H9 (cell line): ENCODE measurements around the gene ZC3H7B. TPM values are rescaled to one million over a fixed set of nuclear protein-coding genes. Genes with fewer than 3 reads are reported as not detected.
A peak's percentile ranks its signal among the peaks of the same experiment; 100 is the strongest.

Experiments used
- DNase-seq: peaks from one replicate; pipeline ENCODE4 v3.0.0-alpha.2; 2017
- H2AFZ ChIP-seq: one replicate; pipeline ENCODE4 v1.6.1; 2013; ENCODE audit warnings: mild to moderate bottlenecking, low read length, control low read depth, moderate library complexity
- H2AK5ac ChIP-seq: 2 replicates; pipeline ENCODE4 v1.6.1; 2013; ENCODE audit warnings: low read length, control low read depth, mixed read lengths; ENCODE audit not compliant: insufficient read length
- H2BK120ac ChIP-seq: one replicate; pipeline ENCODE4 v1.6.1; 2013; ENCODE audit warnings: low read depth, mild to moderate bottlenecking, low read length, control low read depth, inconsistent platforms; ENCODE audit not compliant: poor library complexity, severe bottlenecking
- H2BK12ac ChIP-seq: 2 replicates; pipeline ENCODE4 v1.6.1; 2013; ENCODE audit warnings: low read length, control low read depth, mixed read lengths, low read depth; ENCODE audit not compliant: insufficient read length
- H2BK15ac ChIP-seq: 2 replicates; pipeline ENCODE4 v1.6.1; 2013; ENCODE audit warnings: low read depth, low read length, control low read depth
- H2BK20ac ChIP-seq: one replicate; pipeline ENCODE4 v1.6.1; 2013; ENCODE audit warnings: low read depth, mild to moderate bottlenecking, low read length, control low read depth, inconsistent platforms; ENCODE audit not compliant: poor library complexity, severe bottlenecking
- H2BK5ac ChIP-seq: 2 replicates; pipeline ENCODE4 v1.6.1; 2013; ENCODE audit warnings: low read length, control low read depth, mixed read lengths; ENCODE audit not compliant: insufficient read length
- H3K14ac ChIP-seq: 2 replicates; pipeline ENCODE4 v1.6.1; 2013; ENCODE audit warnings: low read length, control low read depth; ENCODE audit not compliant: insufficient read depth
- H3K18ac ChIP-seq: 2 replicates; pipeline ENCODE4 v1.6.1; 2013; ENCODE audit warnings: low read depth, mild to moderate bottlenecking, mixed read lengths, low read length, control low read depth; ENCODE audit not compliant: insufficient read length
- H3K23ac ChIP-seq: 2 replicates; pipeline ENCODE4 v1.6.1; 2013; ENCODE audit warnings: low read length, control low read depth, mixed read lengths, low read depth; ENCODE audit not compliant: insufficient read length
- H3K23me2 ChIP-seq: 2 replicates; pipeline ENCODE4 v1.6.1; 2013; ENCODE audit warnings: low read depth, mild to moderate bottlenecking, mixed read lengths, low read length, control low read depth; ENCODE audit not compliant: insufficient read length, poor library complexity, severe bottlenecking
- H3K27ac ChIP-seq: 2 replicates; pipeline ENCODE4 v1.5.1; 2013; ENCODE audit warnings: low read length, control low read depth, mixed read lengths, low read depth; ENCODE audit not compliant: insufficient read length
- H3K27me3 ChIP-seq: 2 replicates; pipeline ENCODE4 v1.6.1; 2013; ENCODE audit warnings: low read length, control low read depth, inconsistent platforms; ENCODE audit not compliant: insufficient read depth
- H3K4ac ChIP-seq: 2 replicates; pipeline ENCODE4 v1.6.1; 2013; ENCODE audit warnings: low read depth, mild to moderate bottlenecking, control low read depth, inconsistent platforms, low read length, moderate library complexity
- H3K4me1 ChIP-seq: 2 replicates; pipeline ENCODE4 v1.6.1; 2013; ENCODE audit warnings: low read length, control low read depth, inconsistent platforms; ENCODE audit not compliant: insufficient read depth
- H3K4me2 ChIP-seq: 2 replicates; pipeline ENCODE4 v1.6.1; 2013; ENCODE audit warnings: low read length, control low read depth, mixed read lengths; ENCODE audit not compliant: insufficient read length, insufficient read depth
- H3K56ac ChIP-seq: 2 replicates; pipeline ENCODE4 v1.6.1; 2013; ENCODE audit warnings: low read depth, mild to moderate bottlenecking, mixed read lengths, low read length, control low read depth; ENCODE audit not compliant: insufficient read length
- H3K79me1 ChIP-seq: 2 replicates; pipeline ENCODE4 v1.6.1; 2013; ENCODE audit warnings: low read depth, mild to moderate bottlenecking, moderate library complexity, low read length, control low read depth, inconsistent platforms; ENCODE audit not compliant: insufficient read depth, poor library complexity, severe bottlenecking
- H3K79me2 ChIP-seq: 2 replicates; pipeline ENCODE4 v1.6.1; 2013; ENCODE audit warnings: low read length, control low read depth, inconsistent platforms; ENCODE audit not compliant: insufficient read depth
- H3K9ac ChIP-seq: 2 replicates; pipeline ENCODE4 v1.6.1; 2013; ENCODE audit warnings: low read length, control low read depth, mixed read lengths; ENCODE audit not compliant: insufficient read length; ENCODE audit errors: extremely low read depth
- H3K9me3 ChIP-seq: one replicate; pipeline ENCODE4 v1.6.1; 2013; ENCODE audit warnings: low read depth, low read length, inconsistent platforms; ENCODE audit not compliant: control insufficient read depth
- H3T11ph ChIP-seq: one replicate; pipeline ENCODE4 v1.6.1; 2013; ENCODE audit warnings: mild to moderate bottlenecking, low read length, control low read depth, inconsistent platforms
- H4K20me1 ChIP-seq: one replicate; pipeline ENCODE4 v1.6.1; 2013; ENCODE audit not compliant: control insufficient read depth, insufficient read length, insufficient read depth
- H4K5ac ChIP-seq: 2 replicates; pipeline ENCODE4 v1.6.1; 2013; ENCODE audit warnings: low read depth, mild to moderate bottlenecking, mixed read lengths, low read length, control low read depth; ENCODE audit not compliant: insufficient read length
- H4K8ac ChIP-seq: replicated peaks from 2 replicates; pipeline ENCODE4 v1.6.1; 2013; ENCODE audit warnings: low read length, control low read depth, mixed read lengths, low read depth; ENCODE audit not compliant: insufficient read length
- H4K91ac ChIP-seq: 2 replicates; pipeline ENCODE4 v1.6.1; 2013; ENCODE audit warnings: low read depth, mild to moderate bottlenecking, moderate library complexity, mixed read lengths, low read length, control low read depth; ENCODE audit not compliant: insufficient read length
- H3K27ac Mint-ChIP-seq, 3 experiments: 2 replicates in 2 of 3; 3 replicates in 1 of 3; pipeline ENCODE4 v1.8.0; 2020 to 2021; ENCODE audit warnings: mixed read lengths in 3 of 3, mild to moderate bottlenecking in 1 of 3, moderate library complexity in 1 of 3
- H3K27me3 Mint-ChIP-seq: 2 replicates; pipeline ENCODE4 v1.8.0; 2021; ENCODE audit warnings: low read depth, mild to moderate bottlenecking, moderate library complexity, mixed read lengths
- H3K36me3 Mint-ChIP-seq, 3 experiments: 2 replicates in 2 of 3; 3 replicates in 1 of 3; pipeline ENCODE4 v1.8.0; 2020 to 2021; ENCODE audit warnings: low read depth in 3 of 3, mixed read lengths in 3 of 3; ENCODE audit not compliant: insufficient read depth in 1 of 3
- H3K4me1 Mint-ChIP-seq, 2 experiments: 2 replicates each; pipeline ENCODE4 v1.8.0; 2020; ENCODE audit warnings: mixed read lengths in 2 of 2
- H3K4me3 Mint-ChIP-seq, 2 experiments: 2 replicates in 1 of 2; 3 replicates in 1 of 2; pipeline ENCODE4 v1.8.0; 2020 to 2021; ENCODE audit warnings: mild to moderate bottlenecking in 2 of 2, mixed read lengths in 2 of 2, moderate library complexity in 1 of 2
- H3K9me3 Mint-ChIP-seq, 2 experiments: 2 replicates in 1 of 2; 3 replicates in 1 of 2; pipeline ENCODE4 v1.8.0; 2020; ENCODE audit warnings: mild to moderate bottlenecking in 2 of 2, mixed read lengths in 2 of 2, moderate library complexity in 1 of 2
- CTCF ChIP-seq: fragments of 200-600 bp; sonication (generic); conservative IDR thresholded peaks from 3 replicates; pipeline ENCODE4 v1.8.0; 2021; ENCODE audit warnings: antibody characterized with exemption, mild to moderate bottlenecking
- WGBS: extraction: QIAGEN DNeasy Blood & Tissue Kit; methylation state at CpG from one replicate; pipeline ENCODE4 v1.1.7; 2013; ENCODE audit warnings: missing lambda C conversion rate, low lambda C conversion rate, mixed read lengths; ENCODE audit not compliant: insufficient read length; ENCODE audit errors: extremely low coverage; 5-methylcytosine and 5-hydroxymethylcytosine counted together
- total RNA-seq: library from RNA; stranded (reverse); gene quantifications from 2 replicates; pipeline ENCODE4 v1.2.1, GENCODE V29; 2021

The ZC3H7B gene
- total RNA-seq, 1 experiment from 2014 or later, result 69.3 TPM

DNA sequence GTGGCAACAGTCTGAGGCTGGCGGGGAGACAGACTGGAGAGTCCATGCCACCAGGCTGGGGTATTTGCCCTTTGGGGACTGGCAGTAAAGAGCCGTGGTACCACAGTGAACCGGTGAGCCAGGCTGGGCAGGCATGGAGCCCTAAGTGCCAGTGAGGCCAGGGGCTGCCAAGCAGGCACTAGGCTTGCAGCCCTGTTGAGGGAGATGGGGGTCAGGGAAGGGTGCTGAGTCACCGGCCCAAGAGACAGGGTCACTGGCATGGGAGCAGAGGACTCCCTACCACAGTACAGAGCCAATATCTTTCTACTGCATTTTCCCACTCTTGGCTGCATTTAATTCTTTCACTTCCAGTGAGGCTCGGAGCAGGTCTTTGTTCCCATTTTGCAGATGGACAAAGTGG, 49.7 kb downstream of the ZC3H7B start:
- no peak overlapping the region for H4K91ac ChIP-seq
- H2AFZ ChIP-seq, result no peak overlapping the region
- no CpG with 5 or more reads among the region's 5 CpGs for WGBS
- Mint-ChIP-seq H3K36me3 (peaks cover 24 to 84% (median 75%) of the 10 kb centered on the region in 3 experiments; a peak in 6 of 7 replicates), H3K27ac (peak overlapping the region in 2 of 3 experiments; percentile 50 to 76; a peak in 3 of 7 replicates), H3K9me3 (no peaks in the 10 kb centered on the region), H3K4me1 (no peaks in the 10 kb centered on the region), H3K27me3 (no peaks in the 10 kb centered on the region; the same call in 1 of the 2 replicates), H3K4me3 (no peak overlapping the region)
- no peak overlapping the region for H3K27ac ChIP-seq
- H3K4me1 ChIP-seq, result no peaks in the 10 kb centered on the region
- H3K23ac ChIP-seq, result no peak overlapping the region
- no peaks in the 10 kb centered on the region for H3K9me3 ChIP-seq
- no peak overlapping the region for H2BK12ac ChIP-seq
- H3K56ac ChIP-seq, result no peak overlapping the region
- TF ChIP-seq CTCF, result no peak
- no peak overlapping the region for H2BK20ac ChIP-seq
- no peak overlapping the region for H3T11ph ChIP-seq
- no peak overlapping the region for H4K5ac ChIP-seq
- no peak overlapping the region for H3K18ac ChIP-seq
- no peak overlapping the region for H3K4me2 ChIP-seq
- H2BK5ac ChIP-seq, result no peak overlapping the region
- H3K14ac ChIP-seq, result no peak overlapping the region
- no peaks in the 10 kb centered on the region for H4K20me1 ChIP-seq
- H3K23me2 ChIP-seq, result no peaks in the 10 kb centered on the region
- DNase-seq, result no peak
- no peak overlapping the region for H2BK120ac ChIP-seq
- H2BK15ac ChIP-seq, result no peak overlapping the region
- H3K4ac ChIP-seq, result no peak overlapping the region
- no peak overlapping the region for H3K9ac ChIP-seq
- no peak overlapping the region for H4K8ac ChIP-seq
- no peaks in the 10 kb centered on the region for H3K79me2 ChIP-seq
- H3K27me3 ChIP-seq, result no peaks in the 10 kb centered on the region
- no peaks in the 10 kb centered on the region for H3K79me1 ChIP-seq
- H2AK5ac ChIP-seq, result no peak overlapping the region
